ENCODE results near the gene OPA1.

Gene OPA1

GRCh38 chr3:193742628-193743027 lies 149.6 kb downstream of the OPA1 start:
- peak in 1 of 3 experiments; percentile 15 for DNase-seq

- no peak for DNase-seq
These were observed 150.7 kb downstream of the OPA1 start for GRCh38 chr3:193743702-193744047.

- peak; percentile 73 to 87 (median 73) for DNase-seq
These were observed 151.2 kb downstream of the OPA1 start for GRCh38 chr3:193744048-193744821.

DNA sequence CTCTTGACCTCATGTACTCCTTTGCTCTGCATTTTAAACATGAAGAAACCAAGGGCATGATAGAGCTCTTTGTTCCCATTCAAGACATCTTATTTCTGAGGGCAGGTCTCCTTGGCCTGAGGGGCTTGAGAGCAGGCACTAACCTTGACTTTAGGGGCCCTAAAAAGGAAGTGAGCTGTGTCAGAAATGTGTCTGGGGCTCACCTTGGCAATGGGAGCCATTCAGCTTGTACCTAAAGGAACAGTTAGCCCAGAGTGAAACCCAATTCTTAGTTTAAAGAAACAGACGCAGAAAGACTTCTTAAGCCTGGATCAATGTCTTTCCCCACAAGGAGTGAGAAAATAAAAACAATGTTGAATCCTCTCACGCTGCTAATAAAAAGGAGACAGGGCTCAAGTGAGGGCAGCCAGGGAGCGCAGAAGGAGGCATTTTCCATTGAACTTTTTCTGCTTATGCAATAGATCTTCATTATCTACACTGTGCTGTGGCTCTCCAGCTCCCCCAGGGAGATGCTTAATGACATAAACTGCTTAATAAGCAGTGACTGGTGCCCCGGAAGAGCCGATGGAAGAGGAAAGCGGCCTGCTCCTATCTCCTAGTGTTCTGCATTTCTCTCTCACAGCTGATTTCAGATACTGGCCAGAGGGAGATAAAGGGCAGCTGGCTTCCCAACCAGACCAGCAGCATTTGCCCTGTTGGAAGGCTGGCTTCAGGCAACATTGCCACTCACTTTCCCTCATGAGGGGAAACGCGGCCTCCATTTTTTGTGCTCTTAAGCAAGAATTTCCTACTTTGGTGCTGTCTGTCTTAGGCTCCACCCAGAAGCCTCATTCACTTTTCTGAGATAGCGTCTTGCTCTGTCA lies 152.0 kb downstream of the OPA1 start:
- peak in 2 of 3 experiments; percentile 35 to 54 for DNase-seq

GRCh38 chr3:193746832-193747231 lies 153.8 kb downstream of the OPA1 start:
- DNase-seq = no peak
